K562 (cell line): ENCODE data around the gene RPEL1. TPM values are rescaled to one million over a fixed set of nuclear protein-coding genes. Genes with fewer than 3 reads are reported as not detected.

Experiments used
- BACH1 ChIP-seq: fragments of 200-800 bp; sonication (Bioruptor generic); IDR thresholded peaks from 2 replicates; pipeline ENCODE4 v1.6.1; 2016; ENCODE audit warnings: missing genetic modification characterization, missing compliant biosample characterization
- BCLAF1 ChIP-seq, 2 experiments: fragments of 450-650 bp in 1 of 2; IDR thresholded peaks; 2 replicates each; pipeline ENCODE4 v1.6.1; 2011 to 2017; ENCODE audit warnings: low read depth in 2 of 2, antibody characterized with exemption in 1 of 2, borderline replicate concordance in 1 of 2, low read length in 1 of 2, mild to moderate bottlenecking in 1 of 2, mixed read lengths in 1 of 2; ENCODE audit not compliant: control insufficient read depth in 1 of 2
- HIVEP1 ChIP-seq: fragments of 250-450 bp; sonication (Bioruptor Pico); IDR thresholded peaks from 2 replicates; pipeline ENCODE4 v1.4.0; 2020; ENCODE audit warnings: mild to moderate bottlenecking
- KDM1A ChIP-seq, 2 experiments: fragments of 450-650 bp; IDR thresholded peaks; 2 replicates each; pipeline ENCODE4 v1.6.1; 2016; ENCODE audit warnings: mild to moderate bottlenecking in 2 of 2
- MIER1 ChIP-seq: fragments of 450-650 bp; IDR thresholded peaks from 2 replicates; pipeline ENCODE4 v1.6.1; 2016; ENCODE audit warnings: antibody characterized with exemption, mild to moderate bottlenecking, low read depth
- NFE2 ChIP-seq: IDR thresholded peaks from 2 replicates; pipeline ENCODE4 v1.6.1; 2014; ENCODE audit warnings: antibody characterized with exemption, low read depth
- USF2 ChIP-seq: sonication (generic); formaldehyde crosslinking; IDR thresholded peaks from 2 replicates; pipeline ENCODE4 v1.5.0; 2020; ENCODE audit warnings: missing genetic modification reagents
- ZBTB2 ChIP-seq: fragments of 450-650 bp; IDR thresholded peaks from 2 replicates; pipeline ENCODE4 v1.6.1; 2016; ENCODE audit warnings: antibody characterized with exemption
- ZBTB9 ChIP-seq: fragments of 450-650 bp; formaldehyde crosslinking; IDR thresholded peaks from 2 replicates; pipeline ENCODE4 v1.4.0; 2020; ENCODE audit warnings: mild to moderate bottlenecking, moderate library complexity
- ZC3H11A ChIP-seq: IDR thresholded peaks from 2 replicates; pipeline ENCODE4 v1.6.1; 2012; ENCODE audit warnings: low read depth, low read length, improper control_type of control experiment
- ZFP30 ChIP-seq: fragments of 250-450 bp; sonication (Bioruptor Pico); IDR thresholded peaks from 2 replicates; pipeline ENCODE4 v1.8.0; 2022; ENCODE audit warnings: moderate library complexity, mild to moderate bottlenecking, inconsistent platforms, borderline replicate concordance
- ZNF318 ChIP-seq, 2 experiments: fragments of 450-650 bp; IDR thresholded peaks; 2 replicates each; pipeline ENCODE4 v1.6.1; 2016; ENCODE audit warnings: mild to moderate bottlenecking in 2 of 2, borderline replicate concordance in 1 of 2, low read depth in 1 of 2, moderate library complexity in 1 of 2
- polyA plus RNA-seq, 8 experiments: library from polyadenylated mRNA; depleted of rRNA in 4 of 8; stranded (reverse) in 5 of 8; unstranded in 3 of 8; fragments of >200 nt; fragmentation: Nextera tagmentation in 2 of 8; fragmentation: Illumina TruSeq in 1 of 8; extraction: Ambion mirVana in 2 of 8; extraction: Trizol in 1 of 8; gene quantifications; 2 replicates each; pipeline versions ENCODE4 v1.2.1 to v1.2.3, GENCODE V29; 2011 to 2014; ENCODE audit warnings: inconsistent platforms in 1 of 8, missing spikeins in 1 of 8
- total RNA-seq, 7 experiments: library from RNA; depleted of rRNA in 6 of 7; stranded (reverse); fragments of >200 nt in 6 of 7; fragmentation: Illumina TruSeq in 2 of 7; extraction: Trizol in 2 of 7; gene quantifications; 2 replicates each; pipeline versions ENCODE4 v1.2.1 to v1.2.3, GENCODE V29; 2011 to 2021; ENCODE audit warnings: low replicate concordance in 1 of 7

Gene RPEL1
- total and polyA plus RNA-seq, 9 of the 15 experiments (the other 6 are each of a cell fraction or from before 2014, with no cell fraction given): 0.04 to 0.15 (median 0.07) TPM; not detected in 4

GRCh38 chr10:103198648-103199047 is 47.0 kb upstream of the RPEL1 start (continued):
- TF ChIP-seq ZNF318 (IDR thresholded peaks at IDR 0.05; ENCODE audit: borderline replicate concordance in 1 of 2, low read depth in 1 of 2): no peak
- no peak for TF ChIP-seq ZBTB9 (CRISPR knock-in tag)
- no peak for TF ChIP-seq HIVEP1 (CRISPR knock-in tag)
- TF ChIP-seq ZC3H11A: no peak
- no peak for TF ChIP-seq BCLAF1 (IDR thresholded peaks at IDR 0.05; ENCODE audit: borderline replicate concordance in 1 of 2, control insufficient read depth in 1 of 2, low read depth in 2 of 2, low read length in 1 of 2)
- TF ChIP-seq USF2: no peak
- no peak for TF ChIP-seq MIER1
- peak; percentile 67 for TF ChIP-seq NFE2
- TF ChIP-seq KDM1A (IDR thresholded peaks at IDR 0.05): no peak
- no peak for TF ChIP-seq ZFP30
- peak; percentile 61; the same call in 1 of the 2 replicates for TF ChIP-seq BACH1 (tag)
- no peak for TF ChIP-seq ZBTB2
